SK-MEL-5 (cell line): Measurements from ENCODE around the gene GDE1. TPM values are rescaled to one million over a fixed set of nuclear protein-coding genes. Genes with fewer than 3 reads are reported as not detected.
A peak's percentile ranks its signal among the peaks of the same experiment; 100 is the strongest.

Experiments
- DNase-seq: peaks from one replicate; pipeline ENCODE4 v3.0.0-alpha.2; 2016; ENCODE audit warnings: low read depth, low spot score
- in situ Hi-C: cut with HindIII; loops from 2 replicates; pipeline ENCODE4 v1.10.0; 2016; ENCODE audit warnings: low sequenced_read_pairs, high pct_unique_total_duplicates, low pct_unique_long_range_greater_than_20kb
- total RNA-seq: library from RNA; depleted of rRNA; stranded (reverse); fragments of >200 nt; shearing (Covaris generic); gene quantifications from 2 replicates; pipeline ENCODE4 v1.2.3, GENCODE V29; 2014

The GDE1 gene
- total RNA-seq, 1 experiment from 2014 or later, result 57.5 TPM

DNA sequence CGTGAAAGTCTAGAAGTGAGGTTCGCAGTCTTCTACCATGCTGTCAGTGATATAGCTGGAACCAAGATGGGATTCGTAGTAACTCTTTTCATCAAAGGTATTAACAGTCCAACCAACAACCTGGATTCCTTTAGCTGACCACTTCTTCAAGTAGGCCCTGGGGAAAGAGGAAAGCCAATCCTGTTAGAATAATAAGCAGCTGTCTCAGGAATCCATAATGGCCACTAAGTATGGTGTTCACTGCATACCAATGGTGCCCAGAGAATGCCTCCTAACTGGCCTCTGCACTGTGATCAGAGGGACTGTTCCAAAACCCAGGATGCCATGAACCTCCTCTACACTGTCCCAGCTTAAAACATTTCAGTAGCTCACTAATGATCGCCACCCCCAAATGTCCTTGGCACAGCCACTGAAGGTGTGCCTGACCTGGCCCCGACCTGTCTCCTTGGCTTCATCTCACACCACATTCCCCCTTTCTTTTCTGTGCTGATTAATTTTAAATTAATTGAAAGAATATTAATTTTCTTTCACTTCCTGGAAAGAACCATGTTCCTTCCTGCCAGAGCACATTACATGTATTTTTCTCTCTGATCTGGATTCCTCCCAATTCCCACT lies 18.3 kb downstream of the GDE1 start:
- in situ Hi-C loops, result no loop called here
- DNase-seq, result no peak

DNA sequence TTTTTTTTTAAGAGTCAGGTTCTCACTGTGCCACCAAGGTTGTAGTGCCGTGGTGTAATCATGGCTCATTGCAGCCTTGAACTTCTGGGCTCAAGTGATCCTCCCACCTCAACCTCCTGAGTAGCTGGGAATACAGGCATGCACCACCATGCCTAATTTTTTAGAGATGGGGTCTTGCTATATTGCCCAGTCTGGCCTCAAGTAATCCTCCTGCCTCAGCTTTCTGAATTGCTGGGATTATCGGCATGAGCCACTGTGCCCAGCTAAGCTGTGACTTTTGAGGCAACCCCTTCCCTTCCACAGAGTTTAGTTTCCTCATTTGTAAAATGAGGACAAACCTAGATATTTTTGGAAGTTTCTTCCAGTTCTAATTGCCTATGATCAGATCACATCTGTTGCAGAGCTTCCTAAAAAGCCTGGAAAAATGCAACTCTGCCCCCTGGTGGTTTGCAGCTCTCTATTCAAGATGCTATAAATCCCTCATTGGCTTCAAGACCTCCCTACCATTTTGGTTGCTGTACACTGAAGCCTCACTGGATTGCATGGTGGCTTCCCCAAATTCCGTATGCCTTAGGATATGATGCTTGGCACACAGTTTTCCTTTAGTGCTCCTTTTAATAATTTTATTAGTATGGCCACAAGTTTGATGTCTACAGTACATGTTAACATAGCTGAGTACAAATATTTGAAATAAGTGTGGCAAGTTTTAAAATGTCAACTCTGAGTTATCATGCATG lies 19.3 kb downstream of the GDE1 start:
- peak; percentile 80 for DNase-seq
- in situ Hi-C loops, result no loop called here

DNA sequence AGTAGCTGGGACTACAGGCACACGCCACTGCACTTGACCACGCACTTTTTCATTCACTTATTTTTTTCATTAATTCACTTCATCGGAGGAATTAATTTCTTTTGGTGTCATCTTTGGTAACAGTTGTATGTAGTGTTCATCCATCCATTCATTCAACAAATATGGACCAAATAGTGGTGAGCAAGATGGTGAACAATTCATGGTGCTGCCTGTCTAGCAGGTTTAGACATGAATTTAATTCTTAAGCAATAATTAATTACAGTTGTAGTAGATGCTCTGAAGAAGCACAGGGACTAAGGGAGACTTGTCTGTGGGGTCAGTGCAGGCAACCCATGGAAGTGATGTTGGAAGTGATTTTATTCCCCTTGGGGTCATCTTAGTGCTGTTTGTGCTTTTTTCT lies 22.4 kb downstream of the GDE1 start:
- in situ Hi-C loops, result no loop called here

DNA sequence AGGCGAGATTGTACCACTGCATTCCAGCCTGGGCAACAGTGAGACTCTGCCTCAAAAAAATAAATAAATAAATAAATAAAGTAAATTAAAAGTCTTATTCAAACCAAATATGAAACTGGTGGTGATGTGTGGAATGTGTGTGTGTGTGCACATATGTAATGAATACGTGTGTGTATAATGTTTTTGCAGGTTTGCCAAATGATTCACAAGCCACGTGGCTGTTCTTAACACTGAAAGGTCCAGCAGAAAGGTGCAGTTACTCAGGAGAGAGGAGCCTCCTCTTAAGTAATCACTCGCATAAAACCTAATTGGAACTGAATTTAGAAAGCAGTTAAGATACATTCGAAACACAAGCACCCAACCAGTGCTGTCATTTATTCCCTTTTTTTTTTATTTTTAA lies 22.9 kb downstream of the GDE1 start:
- no peak for DNase-seq
- in situ Hi-C loops, result no loop called here

More for the DNA sequence above, 22.4 kb downstream of the GDE1 start:
- no peak for DNase-seq

DNA sequence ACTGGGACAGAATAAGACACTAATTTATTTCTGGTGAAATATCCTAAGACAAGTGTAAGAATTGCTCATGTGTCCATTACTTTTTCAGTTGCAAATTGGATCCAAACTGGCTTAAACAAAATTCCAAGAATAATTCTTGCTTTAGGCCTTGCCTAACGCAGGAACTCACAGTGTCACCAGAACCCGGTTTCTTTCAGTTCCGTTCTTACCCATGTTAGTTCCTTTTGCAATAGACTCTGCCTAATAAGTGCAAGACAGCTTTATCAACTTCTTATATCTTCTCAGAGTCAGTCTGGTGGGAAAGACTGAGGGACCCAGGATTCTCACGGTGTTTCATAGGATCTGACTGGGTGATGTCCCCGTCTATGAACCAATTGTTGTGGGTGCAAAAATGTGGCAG lies 24.7 kb downstream of the GDE1 start:
- in situ Hi-C loops, result no loop called here

DNA sequence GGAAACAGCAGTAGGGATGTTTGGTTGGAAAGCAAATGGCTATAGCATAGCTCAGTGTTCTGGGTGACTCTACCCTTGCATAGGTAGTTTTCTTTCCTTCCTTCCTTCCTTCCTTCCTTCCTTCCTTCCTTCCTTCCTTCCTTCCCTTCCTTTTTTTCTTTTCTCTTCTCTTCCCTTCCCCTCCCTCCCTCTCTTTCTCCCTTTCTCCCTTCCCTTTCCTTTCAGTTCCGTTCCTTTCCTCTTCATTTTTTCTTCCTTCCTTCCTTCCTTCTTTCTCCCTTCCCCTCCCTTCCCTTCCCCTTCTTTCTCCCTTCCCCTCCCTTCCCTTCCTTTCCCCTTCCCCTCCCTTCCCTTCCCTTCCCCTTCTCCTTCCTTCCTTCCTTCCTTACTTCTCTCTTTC lies 31.3 kb downstream of the GDE1 start:
- in situ Hi-C loops, result no loop called here
- DNase-seq, result no peak

More for the DNA sequence above, 24.7 kb downstream of the GDE1 start:
- no peak for DNase-seq

DNA sequence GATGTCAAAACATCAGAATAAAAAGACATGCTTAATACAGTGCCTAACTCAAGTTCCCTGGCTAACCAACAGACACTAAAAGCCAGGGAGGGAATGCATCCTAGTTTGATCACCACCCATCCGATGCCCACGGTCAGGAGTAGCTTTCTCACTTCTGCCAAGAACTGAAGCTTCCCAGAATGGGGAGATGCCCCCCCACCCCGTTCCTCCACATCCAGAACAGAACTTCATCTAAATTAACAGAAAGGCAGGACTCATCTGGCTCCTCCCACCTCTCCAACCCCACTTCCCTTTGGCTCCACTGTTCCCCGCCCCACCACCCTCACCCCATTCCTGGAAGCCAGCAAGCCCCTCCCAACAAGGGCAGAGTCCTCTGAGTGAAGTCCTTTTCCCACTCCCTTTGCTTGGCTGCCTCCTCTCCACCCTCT lies 33.7 kb downstream of the GDE1 start:
- in situ Hi-C loops, result no loop called here
- DNase-seq, result no peak

DNA sequence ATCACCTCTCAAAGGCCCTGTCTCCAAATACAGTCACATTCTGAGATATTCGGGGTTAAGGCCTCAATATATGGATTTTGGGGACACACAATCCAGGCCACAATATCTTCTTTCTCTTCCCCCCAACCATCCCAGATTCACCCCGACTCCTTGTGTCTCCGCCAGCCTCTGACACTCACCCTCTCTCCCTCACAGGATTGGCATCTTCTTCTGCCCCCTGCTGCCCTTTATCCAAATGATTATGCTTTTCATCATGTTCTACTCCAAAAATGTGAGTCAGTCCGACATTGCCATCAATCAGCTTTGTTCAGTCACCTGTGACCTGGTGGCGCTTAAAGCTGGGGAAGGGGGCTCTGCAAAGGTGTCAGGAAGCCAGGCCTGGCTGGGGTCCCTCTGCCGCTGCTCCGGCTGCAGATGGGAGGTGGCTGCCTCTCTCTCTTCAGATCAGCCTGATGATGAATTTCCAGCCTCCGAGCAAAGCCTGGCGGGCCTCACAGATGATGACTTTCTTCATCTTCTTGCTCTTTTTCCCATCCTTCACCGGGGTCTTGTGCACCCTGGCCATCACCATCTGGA lies 35.1 kb downstream of the GDE1 start:
- in situ Hi-C loops, result no loop called here
- peak; percentile 35 for DNase-seq

DNA sequence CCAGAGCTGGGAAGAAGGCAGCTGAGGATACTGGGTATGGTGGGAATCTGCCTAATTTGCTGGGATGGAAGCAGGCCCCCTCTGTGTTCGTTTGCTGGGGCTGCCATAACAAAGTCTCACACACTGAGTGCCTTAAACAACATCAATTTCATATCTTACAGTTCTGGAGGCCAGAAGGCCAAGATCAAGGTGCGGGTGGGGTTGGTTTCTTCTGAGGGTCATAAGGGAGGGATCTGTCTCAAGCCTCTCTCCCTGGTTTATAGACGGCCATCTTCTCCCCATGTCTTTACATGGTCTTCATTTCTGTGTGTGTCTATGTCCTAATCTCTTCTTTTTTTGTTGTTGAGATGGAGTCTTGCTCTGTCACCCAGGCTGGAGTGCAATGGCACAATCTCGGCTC lies 35.8 kb downstream of the GDE1 start:
- in situ Hi-C loops, result no loop called here
- DNase-seq, result no peak

DNA sequence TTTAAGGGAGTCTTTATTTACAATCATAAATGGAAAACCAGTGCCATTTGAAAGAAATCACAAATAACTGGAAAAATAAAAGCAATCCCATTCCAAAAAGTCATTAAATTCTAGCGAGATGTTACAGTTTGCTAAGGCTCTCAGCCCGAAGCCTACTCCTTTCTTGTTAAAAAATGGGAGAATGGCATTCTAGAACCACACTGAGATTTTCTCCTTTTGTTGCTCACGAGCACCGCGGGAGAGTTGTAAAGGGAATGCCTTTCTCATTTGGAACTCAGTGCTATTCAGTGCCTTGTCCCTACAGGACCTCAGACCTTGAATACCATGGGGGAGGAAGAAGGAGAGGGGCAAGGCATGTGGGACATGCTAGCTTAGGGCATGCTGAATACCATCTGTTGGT lies 36.3 kb downstream of the GDE1 start:
- in situ Hi-C loops, result no loop called here
- DNase-seq, result no peak

DNA sequence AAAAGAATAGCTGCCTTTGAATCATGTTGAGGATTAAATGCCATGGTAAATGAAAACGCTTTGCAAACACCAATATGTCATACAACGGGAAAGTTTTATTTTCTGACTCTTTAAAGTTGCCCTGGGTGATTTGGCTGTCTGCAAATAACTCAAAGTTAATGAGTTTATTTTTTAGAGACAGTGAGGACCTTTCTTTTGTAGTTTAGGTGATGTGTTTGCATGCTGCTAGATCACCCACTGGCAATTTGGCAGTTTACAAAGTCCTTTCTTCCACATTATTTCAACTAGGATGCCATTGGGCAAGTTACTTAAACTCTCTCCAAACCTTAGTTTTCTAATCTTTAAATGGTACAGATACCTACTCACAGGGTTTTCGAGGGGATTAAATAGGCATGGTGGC lies 37.8 kb downstream of the GDE1 start:
- in situ Hi-C loops, result no loop called here
- DNase-seq, result no peak

DNA sequence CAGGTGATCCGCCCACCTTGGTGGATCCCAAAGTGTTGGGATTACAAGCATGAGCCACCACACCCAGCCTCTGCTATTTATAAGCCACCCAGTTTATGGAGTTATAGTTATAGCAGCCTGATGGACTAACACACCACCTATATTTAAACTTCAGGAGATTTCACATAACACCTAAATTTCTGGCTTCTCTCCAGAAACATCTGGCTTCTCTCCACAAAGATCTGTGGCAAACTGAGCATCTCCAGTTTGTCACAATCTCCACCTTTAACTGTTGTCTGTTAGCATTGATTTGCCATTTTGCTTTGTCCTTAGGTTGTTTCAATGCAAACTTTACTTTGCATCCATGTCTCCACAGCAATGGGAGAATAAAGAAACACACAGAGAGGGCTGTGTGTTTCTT lies 39.6 kb downstream of the GDE1 start:
- in situ Hi-C loops, result no loop called here
- no peak for DNase-seq

DNA sequence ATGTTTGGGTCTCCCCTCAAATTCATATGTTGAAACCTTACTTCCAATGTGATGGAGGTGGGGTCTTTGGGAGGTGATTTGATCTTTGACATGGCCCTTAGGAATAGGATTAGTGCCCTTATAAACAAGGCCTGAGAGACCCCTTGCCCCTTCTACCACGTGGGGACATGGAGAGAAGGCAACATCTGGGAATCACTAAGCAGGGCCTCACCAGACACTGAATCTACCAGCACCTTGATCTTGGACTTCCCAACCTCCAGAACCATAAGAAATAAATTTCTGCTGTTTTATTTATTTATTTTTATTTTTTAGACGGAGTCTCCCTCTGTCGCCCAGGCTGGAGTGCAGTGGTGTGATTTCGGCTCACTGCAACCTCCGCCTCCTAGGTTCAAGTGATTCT lies 40.1 kb downstream of the GDE1 start:
- DNase-seq, result no peak
- in situ Hi-C loops, result no loop called here

DNA sequence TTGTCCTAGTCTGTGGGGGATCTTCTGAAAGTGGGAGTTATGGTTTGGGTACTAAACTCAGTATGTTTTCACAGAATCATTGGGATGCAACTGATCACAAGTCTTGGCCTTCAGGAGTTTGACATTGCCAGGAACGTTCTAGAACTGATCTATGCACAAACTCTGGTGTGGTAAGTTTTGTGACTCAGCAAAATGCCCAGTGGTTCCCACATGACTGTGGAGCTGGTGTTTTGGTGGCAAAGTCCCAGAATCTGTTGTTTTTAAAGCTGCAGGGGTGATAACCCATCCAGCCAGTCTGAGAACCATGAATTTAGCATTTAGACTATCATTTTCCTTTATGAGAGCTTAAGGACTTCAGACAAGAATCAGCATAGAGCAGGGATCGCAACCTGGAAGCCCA lies 40.6 kb downstream of the GDE1 start:
- no peak for DNase-seq
- in situ Hi-C loops, result no loop called here

DNA sequence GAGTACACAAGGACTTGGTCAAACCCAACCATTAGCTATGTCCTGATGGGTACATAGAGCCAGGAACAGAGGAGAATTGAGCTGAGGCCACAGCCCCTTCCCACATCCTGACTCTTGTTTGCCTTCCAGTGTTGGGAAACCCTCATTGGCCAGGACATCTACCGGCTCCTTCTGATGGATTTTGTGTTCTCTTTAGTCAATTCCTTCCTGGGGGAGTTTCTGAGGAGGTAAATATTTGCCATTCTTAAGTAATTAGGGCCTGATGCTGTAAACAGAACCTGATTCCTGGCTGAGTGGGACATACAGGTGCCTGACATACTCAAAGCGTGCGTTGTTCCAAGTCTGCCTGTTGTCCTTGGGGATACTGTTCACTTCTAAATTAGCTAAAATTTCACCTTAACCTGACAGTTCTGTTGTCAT lies 42.6 kb downstream of the GDE1 start:
- no peak for DNase-seq
- in situ Hi-C loops, result no loop called here

DNA sequence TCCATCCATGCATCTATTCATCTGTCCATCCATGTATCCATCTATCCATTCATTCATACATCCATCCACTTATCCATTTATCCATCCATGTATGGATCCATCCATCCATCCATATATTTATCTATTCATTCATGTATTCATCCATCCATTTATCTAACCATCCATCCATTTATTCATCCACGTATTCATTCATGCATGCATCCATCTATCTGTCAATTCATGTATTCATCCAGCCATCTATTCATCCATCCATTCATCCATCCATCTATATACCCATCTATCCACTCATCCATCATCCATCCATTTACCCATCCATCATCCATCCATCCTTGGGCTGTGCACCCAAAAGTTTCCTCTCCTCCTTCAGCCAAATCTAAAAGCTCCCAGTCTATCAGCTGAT lies 43.4 kb downstream of the GDE1 start:
- no peak for DNase-seq
- in situ Hi-C loops, result no loop called here

DNA sequence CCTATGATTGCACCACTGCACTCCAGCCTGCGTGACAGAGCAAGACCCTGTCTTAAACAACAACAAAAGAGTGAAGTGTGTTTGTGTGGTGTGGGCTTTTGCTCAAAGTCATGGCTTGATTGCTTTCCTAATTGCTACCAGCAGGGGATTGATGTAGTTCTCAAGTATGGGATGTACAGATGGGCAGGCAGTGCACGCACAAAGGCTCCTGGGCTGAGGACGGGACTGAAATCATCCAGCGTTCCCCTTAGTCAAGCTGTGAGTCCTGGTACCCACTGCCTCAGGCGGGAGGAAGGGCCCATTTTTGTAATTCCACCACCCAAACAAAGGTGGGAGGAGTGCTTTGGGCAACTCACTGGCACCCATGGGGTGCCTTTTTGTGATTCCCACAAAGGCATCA lies 47.3 kb downstream of the GDE1 start:
- in situ Hi-C loops, result no loop called here
- no peak for DNase-seq

DNA sequence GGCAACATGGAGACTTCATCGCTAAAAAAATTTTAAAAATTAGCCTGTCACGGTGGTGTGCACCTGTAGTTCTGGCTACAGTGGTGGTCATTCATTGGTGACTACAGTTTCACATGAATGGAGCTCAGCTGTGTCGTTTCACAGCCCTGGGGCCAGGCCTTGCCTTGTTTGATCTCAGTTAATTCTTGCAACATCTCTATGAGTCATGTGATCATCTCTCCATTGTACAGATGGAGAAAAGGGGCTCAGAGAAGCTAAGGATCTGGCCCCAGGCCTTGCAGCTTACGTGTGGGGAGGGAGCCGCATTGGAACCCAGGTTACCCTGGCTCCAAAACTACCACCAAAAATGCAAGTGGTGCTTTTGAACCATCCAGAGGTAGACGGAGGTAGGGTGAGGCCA lies 49.4 kb downstream of the GDE1 start:
- DNase-seq, result no peak
- in situ Hi-C loops, result no loop called here

DNA sequence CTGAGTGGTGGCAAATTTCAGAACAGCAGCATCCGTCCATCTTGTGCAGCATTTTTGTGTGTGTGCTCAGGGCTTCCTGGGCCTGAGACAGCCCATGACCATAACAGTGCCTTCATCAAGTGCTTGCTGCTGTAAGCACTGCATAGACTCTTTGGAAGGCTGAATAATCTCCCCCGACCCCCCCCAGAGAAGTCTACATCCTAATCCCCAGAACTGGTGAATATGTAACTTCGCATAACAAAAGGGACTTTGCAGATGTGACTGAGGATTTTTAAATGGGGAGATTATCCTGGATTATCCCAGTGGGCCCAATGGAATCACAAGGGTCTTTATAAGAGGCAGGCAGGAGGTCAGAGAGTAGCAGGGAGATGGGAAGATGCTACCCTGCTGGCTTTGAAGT lies 53.6 kb downstream of the GDE1 start:
- no peak for DNase-seq
- in situ Hi-C loops, result no loop called here
